ENCODE data around the gene PTPMT1. TPM values are rescaled to one million over a fixed set of nuclear protein-coding genes. Genes with fewer than 3 reads are reported as not detected.
"Not testable (repeated sequence)": the region's sequence is repeated elsewhere in the genome, so short reads cannot be mapped to it uniquely, and the experiment has no call there.

PTPMT1 gene
- total RNA-seq, 1 experiment from 2014 or later = 44.6 TPM

GRCh38 chr11:47518212-47518964, 47.0 kb upstream of the PTPMT1 start:
- Mint-ChIP-seq H3K9me3 (ENCODE audit: unreplicated experiment) (no peaks in the 10 kb centered on the region), H3K27ac (ENCODE audit: low read depth, unreplicated experiment) (no peak overlapping the region), H3K36me3 (ENCODE audit: insufficient read depth, unreplicated experiment) (peaks cover 43% of the 10 kb centered on the region), H3K4me1 (ENCODE audit: insufficient read depth, unreplicated experiment) (peaks cover 40% of the 10 kb centered on the region), H3K4me3 (ENCODE audit: unreplicated experiment) (no peak overlapping the region), H3K27me3 (ENCODE audit: insufficient read depth, unreplicated experiment) (no peaks in the 10 kb centered on the region)
- DNase-seq (ENCODE audit: unreplicated experiment) = no peak
- intact Hi-C loops (cut with micrococcal nuclease) = no loop called here
- no peak for TF ChIP-seq CTCF (IDR thresholded peaks at IDR 0.05; ENCODE audit: unreplicated experiment)
- no TSS peak for BruUV-seq (replicated peaks)
- ChIA-PET CTCF (interaction anchor here (0.8 to 1.6 kb wide), 4 partner anchors 16 to 35 kb away, joined by 4 to 6 read pairs (median 4); partner anchors contain the start of gene CELF1), POLR2A (interaction anchor here (0.6 to 1.5 kb wide), 4 partner anchors 21 to 33 kb away, joined by 3 to 6 read pairs (median 4); no protein-coding TSS in a partner anchor)

- BruUV-seq (replicated peaks) = no TSS peak
- Mint-ChIP-seq H3K4me1 (ENCODE audit: insufficient read depth, unreplicated experiment) (peaks cover 35% of the 10 kb centered on the region), H3K27ac (ENCODE audit: low read depth, unreplicated experiment) (peak overlapping the region; percentile 47), H3K9me3 (ENCODE audit: unreplicated experiment) (no peaks in the 10 kb centered on the region), H3K27me3 (ENCODE audit: insufficient read depth, unreplicated experiment) (no peaks in the 10 kb centered on the region), H3K4me3 (ENCODE audit: unreplicated experiment) (peak overlapping the region; percentile 19), H3K36me3 (ENCODE audit: insufficient read depth, unreplicated experiment) (peaks cover 20% of the 10 kb centered on the region)
- DNase-seq (ENCODE audit: unreplicated experiment) = peak; percentile 83
- no peak for TF ChIP-seq CTCF (IDR thresholded peaks at IDR 0.05; ENCODE audit: unreplicated experiment)
- POLR2A ChIA-PET = interaction anchor here (0.6 to 5.2 kb wide), 9 partner anchors 8 to 97 kb away, joined by 3 to 44 read pairs (median 4); no protein-coding TSS in a partner anchor
- CTCF ChIA-PET = interaction anchor here (0.9 kb wide), 2 partner anchors 30 to 113 kb away, joined by 3 to 4 read pairs; no protein-coding TSS in a partner anchor
- intact Hi-C loops (cut with micrococcal nuclease) = no loop called here
Observed at GRCh38 chr11:47523490-47524225, 41.7 kb upstream of the PTPMT1 start.

GRCh38 chr11:47524291-47524874, 41.0 kb upstream of the PTPMT1 start:
- ChIA-PET CTCF (interaction anchor here (0.6 to 1.2 kb wide), 5 partner anchors 14 to 150 kb away, joined by 3 to 5 read pairs (median 3); no protein-coding TSS in a partner anchor), POLR2A (interaction anchor here (0.7 to 5.2 kb wide), 9 partner anchors 9 to 57 kb away, joined by 3 to 44 read pairs (median 4); no protein-coding TSS in a partner anchor)
- H3K9me3 Mint-ChIP-seq (ENCODE audit: unreplicated experiment) = no peaks in the 10 kb centered on the region
- intact Hi-C loops (cut with micrococcal nuclease) = no loop called here
- H3K4me1 Mint-ChIP-seq (ENCODE audit: insufficient read depth, unreplicated experiment) = peaks cover 32% of the 10 kb centered on the region
- DNase-seq (ENCODE audit: unreplicated experiment) = peak; percentile 22
- no peaks in the 10 kb centered on the region for H3K27me3 Mint-ChIP-seq (ENCODE audit: insufficient read depth, unreplicated experiment)
- no peak for TF ChIP-seq CTCF (IDR thresholded peaks at IDR 0.05; ENCODE audit: unreplicated experiment)
- peaks cover 19% of the 10 kb centered on the region for H3K36me3 Mint-ChIP-seq (ENCODE audit: insufficient read depth, unreplicated experiment)
- no TSS peak for BruUV-seq (replicated peaks)
- peak overlapping the region; percentile 47 for H3K27ac Mint-ChIP-seq (ENCODE audit: low read depth, unreplicated experiment)
- no peak overlapping the region for H3K4me3 Mint-ChIP-seq (ENCODE audit: unreplicated experiment)

GRCh38 chr11:47526032-47526431, 39.4 kb upstream of the PTPMT1 start:
- Mint-ChIP-seq H3K4me1 (ENCODE audit: insufficient read depth, unreplicated experiment) (peaks cover 33% of the 10 kb centered on the region), H3K27ac (ENCODE audit: low read depth, unreplicated experiment) (peak overlapping the region; percentile 70), H3K36me3 (ENCODE audit: insufficient read depth, unreplicated experiment) (peaks cover 15% of the 10 kb centered on the region)
- POLR2A ChIA-PET = interaction anchor here (0.6 to 3.5 kb wide), 2 partner anchors 13 to 31 kb away, joined by 3 to 40 read pairs; no protein-coding TSS in a partner anchor
- H3K9me3 Mint-ChIP-seq (ENCODE audit: unreplicated experiment); CTCF ChIA-PET; BruUV-seq (replicated peaks); intact Hi-C loops (cut with micrococcal nuclease); DNase-seq (ENCODE audit: unreplicated experiment); H3K4me3 Mint-ChIP-seq (ENCODE audit: unreplicated experiment); H3K27me3 Mint-ChIP-seq (ENCODE audit: insufficient read depth, unreplicated experiment): not testable (repeated sequence)
